ENCODE results near the gene TSC22D1.

Gene TSC22D1

GRCh38 chr13:44400736-44401135 lies 175.4 kb downstream of the TSC22D1 start:
- DNase-seq: no peak

GRCh38 chr13:44399074-44399473 lies 177.1 kb downstream of the TSC22D1 start:
- DNase-seq: no peak

- DNase-seq: no peak
Measured at GRCh38 chr13:44398606-44399005, 177.5 kb downstream of the TSC22D1 start.

GRCh38 chr13:44397766-44398223 lies 178.3 kb downstream of the TSC22D1 start:
- DNase-seq: no peak

- no peak for DNase-seq
Measured at GRCh38 chr13:44396701-44397580, 179.2 kb downstream of the TSC22D1 start.

GRCh38 chr13:44395976-44396694 lies 180.0 kb downstream of the TSC22D1 start:
- no peak for DNase-seq

- no peak for DNase-seq
Measured at GRCh38 chr13:44394658-44395057, 181.5 kb downstream of the TSC22D1 start.

- DNase-seq: no peak
Measured at GRCh38 chr13:44393391-44393790, 182.7 kb downstream of the TSC22D1 start.

GRCh38 chr13:44389876-44390275 lies 186.3 kb downstream of the TSC22D1 start:
- no peak for DNase-seq

GRCh38 chr13:44389060-44389666 lies 187.0 kb downstream of the TSC22D1 start:
- no peak for DNase-seq

GRCh38 chr13:44388427-44389059 lies 187.6 kb downstream of the TSC22D1 start:
- DNase-seq: no peak

GRCh38 chr13:44386913-44387556 lies 189.1 kb downstream of the TSC22D1 start:
- DNase-seq: no peak

GRCh38 chr13:44385847-44386246 lies 190.3 kb downstream of the TSC22D1 start:
- no peak for DNase-seq

- no peak for DNase-seq
Measured at GRCh38 chr13:44385401-44385800, 190.7 kb downstream of the TSC22D1 start.

- DNase-seq: no peak
Measured at GRCh38 chr13:44384778-44385177, 191.4 kb downstream of the TSC22D1 start.

GRCh38 chr13:44383945-44384344 lies 192.2 kb downstream of the TSC22D1 start:
- DNase-seq: no peak

GRCh38 chr13:44382635-44383145 lies 193.4 kb downstream of the TSC22D1 start:
- no peak for DNase-seq
